Measurements from ENCODE around the gene SH3PXD2A.

Gene SH3PXD2A

DNA sequence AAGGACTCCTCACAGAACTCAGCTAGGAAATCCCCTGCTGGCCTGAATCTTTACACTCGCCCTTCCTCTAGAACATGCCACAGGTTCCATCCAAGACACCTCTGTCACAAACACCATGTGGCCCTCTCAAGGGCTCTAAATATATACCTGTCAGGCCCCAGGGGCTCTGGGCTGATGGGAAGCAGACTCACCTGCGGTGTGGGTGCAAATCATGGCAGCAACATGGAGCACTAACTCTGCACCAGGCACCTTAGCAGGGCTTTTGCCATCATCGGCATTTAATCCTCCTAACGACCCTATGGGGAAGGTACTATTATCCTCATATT lies 17.3 kb downstream of the SH3PXD2A start:
- DNase-seq (ENCODE audit: low read depth) = no peak
- in situ Hi-C loops (cut with HindIII; ENCODE audit: low sequenced_read_pairs) = no loop called here
- TF ChIP-seq, protein P1, sequence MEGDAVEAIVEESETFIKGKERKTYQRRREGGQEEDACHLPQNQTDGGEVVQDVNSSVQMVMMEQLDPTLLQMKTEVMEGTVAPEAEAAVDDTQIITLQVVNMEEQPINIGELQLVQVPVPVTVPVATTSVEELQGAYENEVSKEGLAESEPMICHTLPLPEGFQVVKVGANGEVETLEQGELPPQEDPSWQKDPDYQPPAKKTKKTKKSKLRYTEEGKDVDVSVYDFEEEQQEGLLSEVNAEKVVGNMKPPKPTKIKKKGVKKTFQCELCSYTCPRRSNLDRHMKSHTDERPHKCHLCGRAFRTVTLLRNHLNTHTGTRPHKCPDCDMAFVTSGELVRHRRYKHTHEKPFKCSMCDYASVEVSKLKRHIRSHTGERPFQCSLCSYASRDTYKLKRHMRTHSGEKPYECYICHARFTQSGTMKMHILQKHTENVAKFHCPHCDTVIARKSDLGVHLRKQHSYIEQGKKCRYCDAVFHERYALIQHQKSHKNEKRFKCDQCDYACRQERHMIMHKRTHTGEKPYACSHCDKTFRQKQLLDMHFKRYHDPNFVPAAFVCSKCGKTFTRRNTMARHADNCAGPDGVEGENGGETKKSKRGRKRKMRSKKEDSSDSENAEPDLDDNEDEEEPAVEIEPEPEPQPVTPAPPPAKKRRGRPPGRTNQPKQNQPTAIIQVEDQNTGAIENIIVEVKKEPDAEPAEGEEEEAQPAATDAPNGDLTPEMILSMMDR (IDR thresholded peaks at IDR 0.05; ENCODE audit: low read depth, low read length, missing control alignments) = no peak
- H3K4me3 ChIP-seq (ENCODE audit: low read depth, low read length) = no peak overlapping the region

DNA sequence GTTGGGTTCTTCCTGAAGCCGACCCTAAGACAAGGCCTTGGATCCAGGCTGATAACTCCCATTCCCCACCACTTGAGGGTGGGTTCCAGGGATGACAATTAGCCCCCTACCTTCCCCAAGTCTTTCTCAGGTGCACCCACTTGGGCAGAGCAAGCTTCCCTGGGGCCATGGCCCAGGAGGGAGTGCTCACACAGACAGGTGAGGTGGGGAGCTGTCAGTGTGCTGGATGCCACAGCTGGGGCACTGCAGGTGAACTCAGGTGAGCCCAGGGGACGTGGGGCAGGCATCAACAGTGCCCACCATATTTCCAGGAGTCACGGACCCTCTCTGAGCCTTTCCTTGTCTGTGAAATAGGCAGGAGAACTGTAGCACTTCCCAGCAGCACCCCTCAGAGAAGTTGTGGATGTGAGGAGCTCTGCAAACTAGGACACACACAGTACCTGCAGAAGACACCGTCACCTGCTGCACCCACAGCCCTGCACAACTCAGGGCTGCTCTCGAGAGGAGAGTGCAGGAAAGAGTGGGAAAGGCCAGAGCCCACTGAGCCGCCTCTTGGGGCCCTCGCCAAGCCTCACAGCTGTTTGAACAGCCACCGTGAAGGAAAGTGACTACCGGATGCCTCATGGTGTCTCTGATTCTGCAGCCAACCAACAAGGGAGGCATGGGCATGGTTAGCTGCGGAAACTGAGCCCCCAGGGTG lies 17.9 kb downstream of the SH3PXD2A start:
- DNase-seq (ENCODE audit: low read depth) = no peak
- in situ Hi-C loops (cut with HindIII; ENCODE audit: low sequenced_read_pairs) = no loop called here
- H3K4me3 ChIP-seq (ENCODE audit: low read depth, low read length) = no peak overlapping the region
- TF ChIP-seq, protein P1 (IDR thresholded peaks at IDR 0.05; ENCODE audit: low read depth, low read length, missing control alignments) = no peak

DNA sequence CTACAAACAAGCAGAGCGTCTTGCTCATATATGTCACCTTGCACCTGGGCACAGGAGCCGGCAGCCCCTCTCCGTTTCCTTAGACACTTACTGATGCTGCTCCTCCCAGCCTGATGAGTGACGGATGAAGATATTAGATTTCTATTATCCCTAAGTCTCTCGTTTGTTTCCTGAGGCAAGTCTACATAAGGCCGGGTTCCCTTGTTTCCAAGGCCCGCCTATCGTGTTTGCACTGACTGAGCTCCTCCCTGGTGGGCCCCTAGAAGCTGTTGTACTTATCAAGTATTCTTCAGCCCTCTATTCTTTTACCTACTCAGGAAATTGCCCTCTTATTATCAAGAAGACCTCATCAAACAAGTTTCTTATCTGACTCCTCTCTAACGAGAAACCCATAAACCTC lies 18.5 kb downstream of the SH3PXD2A start:
- in situ Hi-C loops (cut with HindIII; ENCODE audit: low sequenced_read_pairs) = no loop called here
- H3K4me3 ChIP-seq (ENCODE audit: low read depth, low read length) = no peak overlapping the region
- no peak for DNase-seq (ENCODE audit: low read depth)
- TF ChIP-seq, protein P1 (IDR thresholded peaks at IDR 0.05; ENCODE audit: low read depth, low read length, missing control alignments) = no peak

DNA sequence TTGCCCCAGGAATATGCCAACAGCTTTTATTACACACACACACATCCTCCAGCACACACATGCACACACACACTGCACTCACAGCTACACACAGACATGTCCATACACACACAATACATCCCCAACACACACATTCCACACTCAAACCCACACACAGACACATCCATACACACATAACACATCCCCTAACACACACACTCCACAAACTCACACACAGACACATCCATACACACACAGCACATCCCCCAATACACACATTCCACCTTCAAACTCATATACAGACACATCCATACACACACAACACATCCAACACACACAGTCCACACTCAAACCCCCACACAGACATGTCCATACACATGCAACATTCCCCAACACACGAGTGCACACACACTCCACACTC lies 19.1 kb downstream of the SH3PXD2A start:
- DNase-seq (ENCODE audit: low read depth) = no peak
- no peak overlapping the region for H3K4me3 ChIP-seq (ENCODE audit: low read depth, low read length)
- TF ChIP-seq, protein P1 (IDR thresholded peaks at IDR 0.05; ENCODE audit: low read depth, low read length, missing control alignments) = no peak
- in situ Hi-C loops (cut with HindIII; ENCODE audit: low sequenced_read_pairs) = no loop called here

DNA sequence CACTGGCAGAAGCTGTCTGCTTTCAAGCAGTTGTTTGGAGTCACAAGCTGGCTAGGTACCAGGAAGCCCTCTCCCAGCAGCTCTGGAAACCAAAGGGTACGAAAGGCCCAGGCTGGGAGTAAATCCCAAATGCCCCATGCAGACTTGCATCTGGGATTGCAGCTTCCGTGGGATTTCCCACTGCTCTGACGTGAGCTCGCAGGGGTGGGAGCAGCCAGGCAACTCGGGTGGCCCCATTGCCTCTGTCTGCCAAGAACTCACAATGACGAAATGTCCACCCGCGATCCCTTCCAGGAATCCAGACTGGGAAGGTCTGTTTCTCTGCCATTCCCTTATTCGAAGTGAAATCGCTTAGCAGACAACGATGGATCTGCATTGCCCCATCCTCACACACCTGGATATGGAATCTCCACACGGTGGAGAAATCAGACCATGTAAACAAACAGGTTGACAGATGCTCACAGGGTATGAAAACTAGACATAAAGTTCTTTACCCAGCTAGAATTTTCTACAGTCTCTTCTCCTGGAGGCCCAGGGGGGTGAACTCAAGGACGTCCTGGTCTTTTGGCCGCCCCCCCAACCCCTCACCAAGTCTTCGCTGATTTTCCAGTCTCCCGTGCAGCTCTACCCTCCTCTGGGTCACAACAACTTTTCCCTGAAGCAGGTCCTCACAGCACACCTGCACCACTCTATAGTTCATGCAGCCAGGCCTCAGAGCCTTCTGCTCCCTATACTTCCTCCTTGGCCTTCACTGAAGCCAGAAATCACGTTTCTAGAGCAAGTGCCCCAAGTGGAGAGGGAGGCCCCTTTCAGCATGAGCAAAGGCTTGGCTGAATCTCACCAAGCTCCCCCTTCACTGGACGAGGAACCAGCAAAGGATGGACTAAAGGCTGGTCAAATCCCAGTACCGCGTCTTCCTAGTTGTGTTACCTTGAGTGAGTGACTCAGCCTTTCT lies 20.0 kb downstream of the SH3PXD2A start:
- TF ChIP-seq, protein P1 (IDR thresholded peaks at IDR 0.05; ENCODE audit: low read depth, low read length, missing control alignments) = no peak
- DNase-seq (ENCODE audit: low read depth) = peak; percentile 33
- in situ Hi-C loops (cut with HindIII; ENCODE audit: low sequenced_read_pairs) = no loop called here
- H3K4me3 ChIP-seq (ENCODE audit: low read depth, low read length) = no peak overlapping the region

DNA sequence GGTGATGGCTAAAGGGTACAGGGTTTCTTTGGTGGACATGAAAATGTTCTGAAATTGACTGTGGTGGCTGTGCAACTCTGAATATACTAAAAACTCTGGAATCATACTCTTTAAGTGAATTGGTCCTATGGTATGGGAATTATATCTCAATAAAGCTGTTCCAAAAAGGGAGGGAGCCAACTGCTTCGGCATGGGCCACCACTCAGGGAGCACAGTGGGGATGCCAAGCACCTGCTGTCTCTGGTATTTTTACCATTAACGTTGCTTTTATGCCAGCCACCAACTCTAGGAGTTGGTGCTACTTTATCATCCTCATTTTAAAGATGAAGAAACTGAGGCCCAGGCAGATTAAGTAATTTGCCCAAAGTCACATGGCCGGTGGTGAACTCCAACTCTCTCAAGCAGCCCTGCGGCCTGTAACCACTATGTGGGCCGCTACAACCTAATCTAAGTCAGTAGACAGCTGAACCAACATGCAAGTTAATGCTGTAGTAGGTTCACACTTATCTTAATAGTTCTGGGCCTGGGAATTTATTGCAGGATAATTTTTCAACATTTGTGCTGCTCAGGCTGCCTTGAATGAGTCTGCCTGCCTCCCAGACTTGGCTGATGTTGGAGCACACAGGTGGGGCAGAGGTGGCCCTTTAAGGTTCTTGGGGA lies 20.8 kb downstream of the SH3PXD2A start:
- TF ChIP-seq, protein P1 (IDR thresholded peaks at IDR 0.05; ENCODE audit: low read depth, low read length, missing control alignments) = no peak
- in situ Hi-C loops (cut with HindIII; ENCODE audit: low sequenced_read_pairs) = no loop called here

More for the DNA sequence above, 20.8 kb downstream of the SH3PXD2A start:
- DNase-seq (ENCODE audit: low read depth) = no peak
- no peak overlapping the region for H3K4me3 ChIP-seq (ENCODE audit: low read depth, low read length)

All from astrocyte of the cerebellum (primary cell).